ENCODE results near the gene RARG. TPM values are rescaled to one million over a fixed set of nuclear protein-coding genes. Genes with fewer than 3 reads are reported as not detected.
"Not testable (repeated sequence)": the region's sequence is repeated elsewhere in the genome, so short reads cannot be mapped to it uniquely, and the experiment has no call there.

Gene RARG
- total RNA-seq, 1 experiment from 2014 or later: 118 TPM

DNA sequence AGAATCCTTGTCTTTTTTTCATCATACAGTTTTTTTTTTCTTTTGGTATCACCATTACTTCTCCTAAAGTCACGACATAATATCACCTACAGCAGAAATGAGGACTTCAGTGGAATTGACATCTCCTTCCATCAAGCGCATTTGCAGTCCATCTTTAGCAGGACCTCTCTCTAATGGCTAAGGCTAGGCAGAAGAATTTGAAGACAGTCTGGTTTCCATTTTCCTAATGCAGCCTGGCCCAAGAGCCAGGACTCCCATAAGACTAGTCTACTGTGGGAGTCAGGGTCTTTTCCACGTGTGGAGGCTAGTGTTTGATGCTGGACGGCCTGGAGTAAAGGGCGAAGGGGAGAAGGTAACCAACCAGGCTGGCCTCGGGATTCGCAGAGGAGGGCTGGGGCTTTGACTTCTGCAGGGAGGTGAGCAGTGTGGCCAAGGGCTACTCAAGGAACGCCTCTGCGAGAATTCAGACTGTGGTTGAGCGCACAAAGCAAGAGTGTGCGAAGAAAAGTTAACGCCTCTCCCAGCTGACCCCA is 52.3 kb downstream of the RARG start:
- peaks cover 37% of the 10 kb centered on the region for H3K79me2 ChIP-seq (ENCODE audit: low read depth)
- POLR2A ChIA-PET (ENCODE audit: unreplicated experiment): interaction anchor here (0.5 to 0.8 kb wide), 4 partner anchors 12 to 116 kb away, joined by 3 to 24 read pairs (median 8); partner anchors contain the start of gene PFDN5
- TF ChIP-seq, protein P1, sequence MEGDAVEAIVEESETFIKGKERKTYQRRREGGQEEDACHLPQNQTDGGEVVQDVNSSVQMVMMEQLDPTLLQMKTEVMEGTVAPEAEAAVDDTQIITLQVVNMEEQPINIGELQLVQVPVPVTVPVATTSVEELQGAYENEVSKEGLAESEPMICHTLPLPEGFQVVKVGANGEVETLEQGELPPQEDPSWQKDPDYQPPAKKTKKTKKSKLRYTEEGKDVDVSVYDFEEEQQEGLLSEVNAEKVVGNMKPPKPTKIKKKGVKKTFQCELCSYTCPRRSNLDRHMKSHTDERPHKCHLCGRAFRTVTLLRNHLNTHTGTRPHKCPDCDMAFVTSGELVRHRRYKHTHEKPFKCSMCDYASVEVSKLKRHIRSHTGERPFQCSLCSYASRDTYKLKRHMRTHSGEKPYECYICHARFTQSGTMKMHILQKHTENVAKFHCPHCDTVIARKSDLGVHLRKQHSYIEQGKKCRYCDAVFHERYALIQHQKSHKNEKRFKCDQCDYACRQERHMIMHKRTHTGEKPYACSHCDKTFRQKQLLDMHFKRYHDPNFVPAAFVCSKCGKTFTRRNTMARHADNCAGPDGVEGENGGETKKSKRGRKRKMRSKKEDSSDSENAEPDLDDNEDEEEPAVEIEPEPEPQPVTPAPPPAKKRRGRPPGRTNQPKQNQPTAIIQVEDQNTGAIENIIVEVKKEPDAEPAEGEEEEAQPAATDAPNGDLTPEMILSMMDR (conservative IDR thresholded peaks at IDR 0.05): no peak
- no peak for TF ChIP-seq EZH2 (IDR thresholded peaks at IDR 0.05; ENCODE audit: low read depth)
- BruUV-seq (replicated peaks): TSS peak; percentile 83
- H3K36me3 ChIP-seq (ENCODE audit: low read depth): peaks cover 27% of the 10 kb centered on the region
- H2AFZ ChIP-seq: peak overlapping the region; percentile 90
- DNase-seq: no peak
- H3K27me3 ChIP-seq (ENCODE audit: insufficient read depth, low read depth): no peaks in the 10 kb centered on the region
- H3K27ac ChIP-seq: peak overlapping the region; percentile 74
- no peaks in the 10 kb centered on the region for H3K9me2 ChIP-seq (ENCODE audit: insufficient read depth)
- peak overlapping the region; percentile 96 for H3K4me2 ChIP-seq
- peak overlapping the region; percentile 61 for H3K4me3 ChIP-seq
- intact Hi-C loops (cut with micrococcal nuclease; ENCODE audit: unreplicated experiment): loop anchor here (2.0 to 10.0 kb wide), 2 partner anchors 41 to 115 kb away; no protein-coding TSS in a partner anchor
- peaks cover 49% of the 10 kb centered on the region for H3F3A ChIP-seq (ENCODE audit: insufficient read depth, low read depth)
- no peaks in the 10 kb centered on the region for H3K9me3 ChIP-seq (ENCODE audit: insufficient read depth, low read depth)
- peaks cover 40% of the 10 kb centered on the region for H3K4me1 ChIP-seq (replicated peaks; ENCODE audit: insufficient read depth)
- CTCF ChIA-PET: interaction anchor here (0.6 to 2.4 kb wide), 2 partner anchors 44 to 141 kb away, joined by 7 to 14 read pairs; partner anchors contain the start of gene AAAS
- H4K20me1 ChIP-seq (ENCODE audit: insufficient read depth): peaks cover 21% of the 10 kb centered on the region

DNA sequence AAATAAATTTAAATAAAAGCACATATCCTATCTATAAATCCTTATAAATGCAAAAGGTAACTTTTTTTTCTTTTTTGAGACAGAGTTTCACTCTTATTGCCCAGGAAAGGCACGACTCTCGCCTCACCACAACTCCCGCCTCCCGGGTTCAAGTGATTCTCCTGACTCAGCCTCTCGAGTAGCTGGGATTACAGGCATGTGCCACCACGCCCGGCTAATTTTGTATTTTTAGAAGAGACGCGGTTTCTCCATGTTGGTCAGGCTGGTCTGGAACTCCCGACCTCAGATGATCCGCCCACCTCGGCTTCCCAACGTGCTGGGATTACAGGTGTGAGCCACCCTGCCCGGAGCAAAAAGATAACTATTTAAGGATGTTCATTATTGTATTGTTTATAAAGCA is 53.2 kb downstream of the RARG start:
- POLR2A ChIA-PET (ENCODE audit: unreplicated experiment); CTCF ChIA-PET: not testable (repeated sequence)
- intact Hi-C loops (cut with micrococcal nuclease; ENCODE audit: unreplicated experiment): loop anchor here (10.0 kb wide), 1 partner anchor 114 kb away; no protein-coding TSS in a partner anchor

DNA sequence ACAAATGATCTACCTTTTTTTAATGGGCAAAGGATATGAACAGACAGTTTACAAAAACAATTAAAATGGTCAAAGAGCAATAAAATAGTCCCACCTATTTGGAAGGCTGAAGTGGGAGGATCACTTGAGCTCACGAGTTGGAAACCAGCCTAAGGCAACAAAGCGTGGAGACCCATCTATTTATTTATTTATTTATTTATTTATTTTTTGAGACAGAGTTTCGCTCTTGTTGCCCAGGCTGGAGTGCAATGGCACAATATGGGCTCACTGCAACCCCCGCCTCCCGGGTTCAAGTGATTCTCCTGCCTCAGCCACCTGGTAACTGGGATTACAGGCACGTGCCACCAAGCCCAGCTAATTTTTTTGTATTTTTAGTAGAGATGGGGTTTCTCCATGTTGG is 54.6 kb downstream of the RARG start:
- H3K27me3 ChIP-seq (ENCODE audit: insufficient read depth, low read depth); DNase-seq; H3K9me3 ChIP-seq (ENCODE audit: insufficient read depth, low read depth); BruUV-seq (replicated peaks); H3K9me2 ChIP-seq (ENCODE audit: insufficient read depth); H3K4me2 ChIP-seq; H3K27ac ChIP-seq; H3K4me3 ChIP-seq; CTCF ChIA-PET; H4K20me1 ChIP-seq (ENCODE audit: insufficient read depth); H3K36me3 ChIP-seq (ENCODE audit: low read depth); H2AFZ ChIP-seq: not testable (repeated sequence)
- POLR2A ChIA-PET (ENCODE audit: unreplicated experiment): interaction anchor here (0.7 kb wide), 1 partner anchor 67 kb away, joined by 5 read pairs; no protein-coding TSS in a partner anchor
- Histone ChIP-seq H3K4me1 (replicated peaks; ENCODE audit: insufficient read depth) (peaks cover 37% of the 10 kb centered on the region), H3K79me2 (ENCODE audit: low read depth) (peaks cover 23% of the 10 kb centered on the region), H3F3A (ENCODE audit: insufficient read depth, low read depth) (peaks cover 45% of the 10 kb centered on the region)
- intact Hi-C loops (cut with micrococcal nuclease; ENCODE audit: unreplicated experiment): loop anchor here (10.0 kb wide), 1 partner anchor 113 kb away; no protein-coding TSS in a partner anchor

More for the DNA sequence above, 53.2 kb downstream of the RARG start:
- Histone ChIP-seq H3K79me2 (ENCODE audit: low read depth) (peaks cover 36% of the 10 kb centered on the region), H3K4me1 (replicated peaks; ENCODE audit: insufficient read depth) (peaks cover 43% of the 10 kb centered on the region), H3K4me2 (peak overlapping the region; percentile 96; the same call in 1 of the 2 replicates), H3F3A (ENCODE audit: insufficient read depth, low read depth) (peaks cover 48% of the 10 kb centered on the region), H4K20me1 (ENCODE audit: insufficient read depth) (peaks cover 21% of the 10 kb centered on the region), H3K36me3 (ENCODE audit: low read depth) (peaks cover 22% of the 10 kb centered on the region)
- H3K27ac ChIP-seq; H2AFZ ChIP-seq; BruUV-seq (replicated peaks); H3K9me3 ChIP-seq (ENCODE audit: insufficient read depth, low read depth); H3K27me3 ChIP-seq (ENCODE audit: insufficient read depth, low read depth); DNase-seq; H3K9me2 ChIP-seq (ENCODE audit: insufficient read depth); H3K4me3 ChIP-seq: not testable (repeated sequence)

DNA sequence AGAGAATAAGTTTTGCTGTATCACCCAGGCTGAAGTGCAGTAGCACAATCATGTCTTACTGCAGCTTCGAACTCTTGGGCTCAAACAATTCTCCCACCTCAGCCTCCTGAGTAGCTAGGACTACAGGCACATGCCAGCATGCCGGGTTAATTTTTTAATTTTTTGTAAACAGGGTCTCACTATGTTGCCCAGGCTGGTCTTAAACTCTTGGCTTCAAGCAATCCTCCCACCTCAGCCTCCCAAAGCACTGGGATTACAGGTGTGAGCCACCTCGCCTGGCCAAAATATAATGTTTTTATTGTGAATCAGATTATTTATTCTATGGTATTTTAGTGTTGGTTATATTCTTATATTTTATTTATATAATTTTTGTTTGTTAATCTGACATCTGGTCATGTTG is 55.3 kb downstream of the RARG start:
- no TSS peak for BruUV-seq (replicated peaks)
- H3K27ac ChIP-seq: no peak overlapping the region
- TF ChIP-seq EZH2 (IDR thresholded peaks at IDR 0.05; ENCODE audit: low read depth): no peak
- TF ChIP-seq, protein P1 (conservative IDR thresholded peaks at IDR 0.05): no peak
- no peaks in the 10 kb centered on the region for H3K9me2 ChIP-seq (ENCODE audit: insufficient read depth)
- no peak overlapping the region for H2AFZ ChIP-seq
- no peak for DNase-seq
- peaks cover 16% of the 10 kb centered on the region for H3K79me2 ChIP-seq (ENCODE audit: low read depth)
- H3F3A ChIP-seq (ENCODE audit: insufficient read depth, low read depth): peaks cover 39% of the 10 kb centered on the region
- ChIA-PET POLR2A (ENCODE audit: unreplicated experiment) (interaction anchor here (0.7 kb wide), 1 partner anchor 68 kb away, joined by 5 read pairs; no protein-coding TSS in a partner anchor), CTCF (no interaction called here)
- H3K36me3 ChIP-seq (ENCODE audit: low read depth): peaks cover 2% of the 10 kb centered on the region
- peaks cover under 1% of the 10 kb centered on the region; the same call in 1 of the 2 replicates for H4K20me1 ChIP-seq (ENCODE audit: insufficient read depth)
- H3K27me3 ChIP-seq (ENCODE audit: insufficient read depth, low read depth): no peaks in the 10 kb centered on the region
- H3K4me2 ChIP-seq: no peak overlapping the region
- no peak overlapping the region for H3K4me3 ChIP-seq
- intact Hi-C loops (cut with micrococcal nuclease; ENCODE audit: unreplicated experiment): loop anchor here (10.0 kb wide), 1 partner anchor 112 kb away; no protein-coding TSS in a partner anchor
- H3K4me1 ChIP-seq (replicated peaks; ENCODE audit: insufficient read depth): peaks cover 30% of the 10 kb centered on the region
- H3K9me3 ChIP-seq (ENCODE audit: insufficient read depth, low read depth): no peaks in the 10 kb centered on the region
